ENCODE measurements around the gene PRSS57.
"Not testable (repeated sequence)": the region's sequence is repeated elsewhere in the genome, so short reads cannot be mapped to it uniquely, and the experiment has no call there.

The PRSS57 gene

DNA sequence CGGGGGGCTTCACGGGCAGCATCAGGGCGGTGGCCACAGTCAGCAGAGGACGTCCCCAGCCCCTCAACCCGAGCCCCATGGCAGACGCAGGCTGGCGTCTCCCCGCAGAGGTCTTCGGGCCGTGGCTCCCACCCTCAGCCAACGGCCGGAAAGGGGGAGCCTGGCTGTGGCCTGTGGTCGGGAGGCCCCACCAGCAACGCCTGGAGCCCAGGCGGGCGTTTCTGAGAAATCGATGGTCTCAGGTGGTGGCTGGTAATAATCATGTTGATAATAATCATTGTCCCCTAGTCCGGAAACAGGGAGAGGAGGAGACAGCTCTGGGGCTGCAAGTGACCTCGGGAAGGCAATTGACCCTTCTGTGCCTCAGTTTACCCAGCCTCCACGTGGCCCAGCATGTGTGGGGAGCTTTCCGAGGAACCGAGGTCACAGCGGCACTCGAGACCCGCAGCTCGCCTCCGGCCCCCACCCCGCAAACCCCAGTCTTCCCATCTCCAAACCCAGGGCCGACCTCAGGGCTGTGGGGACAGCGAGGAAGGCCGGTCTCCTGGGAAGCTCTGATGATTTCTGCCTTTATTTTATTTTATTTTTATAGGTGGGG is at the start of gene PRSS57:
TSS of gene PRSS57 (minus strand) at position 101 of the 598 bp plus-strand sequence. CDS start at position 79, 22 bp downstream.
- in situ Hi-C loops (cut with HindIII; ENCODE audit: low sequenced_read_pairs), result no loop called here

DNA sequence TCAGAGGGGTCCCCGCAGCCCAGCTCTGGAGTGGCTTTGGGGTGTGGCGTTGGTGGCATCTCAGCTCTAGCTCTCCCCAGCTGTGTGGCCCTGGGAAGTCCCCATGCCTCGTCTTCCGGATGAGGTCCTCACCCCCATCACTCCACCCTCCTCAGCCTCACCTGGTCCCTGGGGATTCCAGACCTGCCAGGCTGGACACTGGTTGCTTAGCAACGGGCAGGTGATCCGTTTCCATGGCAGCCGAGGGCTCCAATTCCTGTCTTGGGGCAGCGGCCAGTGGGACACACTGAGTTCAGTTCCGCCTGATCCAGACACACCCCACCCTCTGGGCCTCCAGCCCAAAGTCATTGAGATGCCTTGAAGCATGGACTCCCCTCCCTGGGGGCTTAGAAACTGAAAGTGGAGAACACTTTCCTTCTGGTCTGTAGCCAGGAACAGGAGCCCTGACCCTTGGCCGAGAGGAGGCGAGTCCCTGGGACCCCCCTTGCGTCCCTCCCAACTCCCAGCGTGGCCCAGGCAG is 48.0 kb upstream of the PRSS57 start:
- in situ Hi-C loops (cut with HindIII; ENCODE audit: low sequenced_read_pairs), result no loop called here

DNA sequence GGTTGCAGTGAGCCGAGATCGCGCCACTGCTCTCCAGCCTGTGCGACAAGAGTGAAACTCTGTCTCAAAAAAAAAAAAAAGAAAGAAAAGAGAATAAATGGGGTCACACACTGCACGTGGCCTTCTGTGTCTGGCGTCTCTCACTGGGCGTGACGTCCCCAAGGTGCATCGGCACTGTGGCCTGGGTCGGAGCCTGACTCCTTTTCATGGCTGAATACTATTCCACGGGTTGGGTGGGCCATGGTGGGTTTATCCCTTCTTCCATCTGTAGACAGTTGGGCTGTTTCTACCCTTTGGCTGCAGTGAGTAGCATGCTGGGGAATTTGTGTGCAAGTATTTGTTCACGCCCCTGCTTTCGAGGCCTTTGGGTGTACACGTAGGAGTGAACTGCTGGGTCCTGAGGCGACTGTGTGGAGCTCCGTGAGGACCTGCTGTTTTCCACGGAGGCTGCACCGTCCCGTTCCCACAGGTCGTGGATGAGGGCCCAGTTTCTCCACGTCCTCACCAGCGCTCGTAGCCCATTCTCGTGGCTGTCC is 47.4 kb upstream of the PRSS57 start:
- in situ Hi-C loops (cut with HindIII; ENCODE audit: low sequenced_read_pairs), result no loop called here

- in situ Hi-C loops (cut with HindIII; ENCODE audit: low sequenced_read_pairs), result no loop called here
These were observed 46.4 kb upstream of the PRSS57 start for GRCh38 chr19:741506-742131.

GRCh38 chr19:740816-741505 is 45.7 kb upstream of the PRSS57 start:
- in situ Hi-C loops (cut with HindIII; ENCODE audit: low sequenced_read_pairs), result not testable (repeated sequence)

- in situ Hi-C loops (cut with HindIII; ENCODE audit: low sequenced_read_pairs), result no loop called here
These were observed 44.9 kb upstream of the PRSS57 start for GRCh38 chr19:739998-740715.

GRCh38 chr19:738509-739128 is 43.4 kb upstream of the PRSS57 start:
- in situ Hi-C loops (cut with HindIII; ENCODE audit: low sequenced_read_pairs), result no loop called here

DNA sequence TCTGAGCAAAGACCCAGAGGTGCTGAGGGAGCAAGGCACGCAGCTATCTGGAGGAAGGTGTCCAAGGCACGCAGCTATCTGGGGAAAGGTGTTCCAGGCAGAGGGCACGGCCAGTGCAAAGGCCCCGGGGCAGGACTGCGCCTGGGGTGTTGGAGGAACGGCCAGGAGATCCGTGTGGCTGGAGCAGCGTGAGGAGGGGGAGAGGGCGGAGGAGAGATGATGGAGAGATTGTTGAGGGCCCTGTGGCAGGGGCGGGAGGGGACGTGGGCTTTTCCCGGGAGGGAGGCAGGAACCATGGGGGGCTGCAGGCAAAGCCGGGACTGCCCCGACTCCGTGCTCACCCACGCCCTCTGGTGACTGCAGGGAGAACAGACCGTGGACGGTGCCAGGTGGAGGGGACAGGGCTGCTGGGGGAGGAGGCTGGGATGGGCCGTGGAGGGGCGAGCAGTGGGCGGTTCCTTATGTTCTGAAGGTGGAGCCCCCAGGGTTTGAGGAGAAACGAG is 42.4 kb upstream of the PRSS57 start:
- in situ Hi-C loops (cut with HindIII; ENCODE audit: low sequenced_read_pairs), result no loop called here

GRCh38 chr19:736125-736524 is 40.9 kb upstream of the PRSS57 start:
- in situ Hi-C loops (cut with HindIII; ENCODE audit: low sequenced_read_pairs), result no loop called here

DNA sequence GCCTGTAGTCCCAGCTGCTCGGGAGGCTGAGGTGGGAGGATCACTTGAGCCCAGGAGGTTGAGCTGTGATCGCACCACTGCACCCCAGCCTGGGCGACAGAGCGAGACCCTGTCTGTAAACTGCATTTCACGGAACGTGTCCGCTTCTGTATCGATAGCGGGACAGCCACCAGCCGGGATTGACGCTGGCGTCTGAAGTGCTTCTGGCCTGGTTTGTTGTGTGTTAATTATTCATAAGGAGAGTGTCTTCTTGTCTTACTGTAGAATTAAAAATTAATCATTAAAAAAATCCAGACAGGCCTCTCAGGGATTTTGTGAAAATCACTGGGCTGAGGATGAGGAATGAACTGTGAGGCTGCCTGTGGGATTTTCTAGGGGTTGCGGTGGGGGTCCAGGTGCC is 39.5 kb upstream of the PRSS57 start:
- in situ Hi-C loops (cut with HindIII; ENCODE audit: low sequenced_read_pairs), result no loop called here

DNA sequence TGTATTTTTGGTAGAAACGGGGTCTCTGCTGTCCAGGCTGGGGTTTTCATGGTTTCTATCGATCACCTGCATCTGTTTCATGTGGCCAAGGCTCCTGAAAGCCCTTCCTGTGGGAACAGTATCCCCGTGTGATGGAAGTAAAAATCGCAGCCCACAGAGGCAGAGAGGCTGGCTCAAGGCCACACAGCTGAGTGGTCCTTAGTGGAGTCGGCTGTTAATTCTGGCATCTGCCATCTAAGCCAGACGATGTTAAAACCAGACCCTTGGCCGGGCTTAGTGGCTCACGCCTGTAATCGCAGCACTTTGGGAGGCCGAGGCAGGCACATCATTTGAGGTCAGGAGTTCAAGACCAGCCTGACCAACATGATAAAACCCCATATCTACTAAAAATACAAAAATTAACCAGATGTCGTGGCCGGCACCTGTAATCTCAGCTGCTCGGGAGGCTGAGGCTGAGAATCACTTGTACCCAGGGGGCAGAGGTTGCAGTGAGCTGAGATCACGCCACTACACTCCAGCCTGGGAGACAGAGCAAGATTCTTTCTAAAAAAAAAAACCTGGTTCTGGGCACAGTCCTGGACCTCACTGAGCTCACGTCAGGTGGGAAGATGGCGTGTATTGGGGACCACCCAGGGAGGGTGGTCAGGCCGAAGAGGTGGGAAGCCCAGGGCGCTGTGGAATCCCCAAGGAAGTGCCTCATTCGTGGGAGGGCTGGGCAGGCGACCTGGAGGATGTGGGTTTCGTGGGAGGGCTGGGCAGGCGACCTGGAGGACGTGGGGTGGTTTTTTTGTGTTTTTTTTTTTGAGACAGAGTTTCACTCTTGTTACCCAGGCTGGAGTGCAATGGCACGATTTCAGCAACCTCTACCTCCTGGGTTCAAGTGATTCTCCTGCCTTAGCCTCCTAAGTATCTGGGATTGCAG is 37.2 kb upstream of the PRSS57 start:
- in situ Hi-C loops (cut with HindIII; ENCODE audit: low sequenced_read_pairs), result no loop called here

DNA sequence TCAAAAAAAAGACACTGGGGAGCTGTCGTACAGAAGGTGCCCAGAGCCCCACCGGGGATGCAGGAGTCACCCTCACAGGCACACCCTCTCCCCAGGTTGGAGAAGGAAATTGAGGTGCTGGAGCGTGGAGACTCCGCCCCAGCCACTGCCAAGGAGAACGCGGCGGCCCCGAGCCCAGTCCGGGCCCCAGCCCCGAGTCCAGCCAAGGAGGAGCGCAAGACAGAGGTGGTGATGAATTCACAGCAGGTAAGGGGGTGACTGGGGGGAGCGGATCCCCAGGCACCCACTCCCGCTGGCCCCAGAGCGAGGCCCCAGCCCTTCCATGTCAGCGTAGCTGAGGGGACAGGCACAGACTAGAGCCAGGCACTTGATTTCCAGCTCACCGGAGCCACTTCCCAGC is 35.7 kb upstream of the PRSS57 start:
- in situ Hi-C loops (cut with HindIII; ENCODE audit: low sequenced_read_pairs), result no loop called here

DNA sequence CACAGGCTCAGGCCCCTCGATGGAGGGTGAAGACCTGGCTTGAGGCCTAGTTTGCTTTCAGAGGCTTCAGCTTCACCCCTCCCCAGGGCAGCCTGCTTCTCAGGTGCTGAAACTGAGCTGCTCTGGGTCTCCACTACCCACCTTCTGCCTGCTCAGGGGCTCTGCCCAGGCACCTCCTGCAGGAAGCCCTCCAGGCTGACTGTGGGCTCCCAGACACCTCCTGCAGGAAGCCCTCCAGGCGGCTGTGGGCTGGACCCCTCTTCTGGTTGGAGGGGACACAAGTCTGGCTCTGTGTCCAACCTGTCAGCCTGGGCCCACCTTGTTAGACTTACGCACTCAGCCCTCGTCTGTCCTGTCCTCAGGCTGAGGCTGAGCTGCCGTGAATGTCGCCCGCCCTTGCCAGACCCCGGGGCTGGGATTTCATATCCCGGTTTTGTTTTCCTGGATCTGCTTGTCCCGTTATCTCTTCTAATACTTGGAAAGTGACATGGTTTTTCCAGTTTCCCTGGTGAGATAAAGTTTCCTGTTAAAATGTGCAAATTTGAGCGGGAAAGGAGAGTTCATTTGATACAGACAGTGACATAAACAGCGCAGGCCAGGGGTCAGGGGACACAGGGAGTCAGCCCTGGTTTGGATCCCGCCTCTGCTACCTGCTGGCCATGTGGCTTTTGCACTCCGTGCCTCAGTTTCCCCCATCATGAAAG is 34.9 kb upstream of the PRSS57 start:
- in situ Hi-C loops (cut with HindIII; ENCODE audit: low sequenced_read_pairs), result no loop called here

GRCh38 chr19:729564-729963 is 34.3 kb upstream of the PRSS57 start:
- in situ Hi-C loops (cut with HindIII; ENCODE audit: low sequenced_read_pairs), result not testable (repeated sequence)

DNA sequence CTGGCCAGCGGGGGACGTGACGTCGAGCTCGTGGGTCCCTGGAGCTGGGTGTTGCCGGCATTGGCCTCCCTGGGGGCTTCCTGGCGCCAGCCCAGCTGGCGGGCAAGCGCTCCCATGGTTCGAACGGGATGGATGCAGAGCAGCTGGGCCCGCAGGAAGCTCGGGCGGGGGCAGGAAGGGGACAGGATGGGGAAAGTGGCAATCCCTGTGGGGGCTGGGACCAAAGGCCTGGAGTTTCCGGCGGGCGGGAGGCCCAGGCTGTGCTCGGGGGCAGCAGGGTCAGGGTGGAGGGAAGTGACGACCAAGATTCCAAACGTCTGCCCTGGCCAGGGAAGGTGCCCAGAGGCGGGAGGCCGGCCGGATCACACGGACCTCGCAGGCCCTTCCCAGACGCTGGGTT is 32.8 kb upstream of the PRSS57 start:
- in situ Hi-C loops (cut with HindIII; ENCODE audit: low sequenced_read_pairs), result no loop called here

DNA sequence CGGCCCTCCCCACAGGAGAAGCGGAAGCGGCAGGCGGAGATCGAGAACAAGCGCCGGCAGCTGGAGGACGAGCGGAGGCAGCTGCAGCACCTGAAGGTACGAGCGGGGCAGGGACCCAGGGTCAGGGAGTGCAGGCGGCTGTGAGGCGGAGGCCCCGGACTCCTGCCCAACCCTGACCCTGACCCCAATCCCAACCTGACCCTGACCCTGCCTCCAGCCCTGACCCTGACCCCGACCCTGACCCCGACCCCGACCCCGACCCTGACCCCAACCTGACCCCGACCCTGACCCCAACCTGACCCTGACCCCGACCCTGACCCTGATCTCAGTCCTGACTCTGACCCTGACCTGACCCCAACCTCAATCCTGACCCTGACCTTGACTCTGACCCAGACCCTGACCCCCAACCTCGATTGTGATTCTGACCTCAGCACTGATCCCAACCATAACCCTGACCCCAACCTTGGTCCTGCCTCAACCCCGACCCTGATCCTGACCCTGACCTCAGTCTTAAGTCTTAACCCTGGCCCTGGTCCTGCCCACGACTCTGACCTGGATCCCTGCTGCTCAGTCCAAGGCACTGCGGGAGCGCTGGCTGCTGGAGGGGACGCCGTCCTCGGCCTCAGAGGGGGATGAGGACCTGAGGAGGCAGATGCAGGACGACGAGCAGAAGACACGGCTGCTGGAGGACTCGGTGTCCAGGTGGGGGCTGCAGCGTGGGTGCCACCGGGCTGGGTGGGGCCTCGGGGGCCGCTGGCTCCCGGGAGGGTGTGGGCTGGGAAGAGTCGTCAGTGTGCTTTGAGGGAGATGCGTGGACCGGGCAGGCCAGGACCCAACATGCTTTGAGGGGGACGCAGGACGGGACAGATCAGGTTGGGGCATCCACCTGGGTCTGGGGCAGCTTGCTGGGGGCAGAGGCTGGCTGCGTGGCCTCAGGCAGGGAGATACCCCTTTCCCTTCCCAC is 32.0 kb upstream of the PRSS57 start:
- in situ Hi-C loops (cut with HindIII; ENCODE audit: low sequenced_read_pairs), result no loop called here

GRCh38 chr19:725461-726089 is 30.3 kb upstream of the PRSS57 start:
- in situ Hi-C loops (cut with HindIII; ENCODE audit: low sequenced_read_pairs), result no loop called here

Measured in DLD1 (cell line).